HG03460 (cell line): ENCODE data around the gene UNKL.
"Not testable (repeated sequence)": the region's sequence is repeated elsewhere in the genome, so short reads cannot be mapped to it uniquely, and the experiment has no call there.

Experiments
- ATAC-seq: cut with Tn5 transposase; IDR thresholded peaks from one replicate; pipeline ENCODE4 v1.9.1; 2021; ENCODE audit not compliant: unreplicated experiment

Gene UNKL

GRCh38 chr16:1341495-1342420 is 72.7 kb downstream of the UNKL start:
- ATAC-seq, result no peak

DNA sequence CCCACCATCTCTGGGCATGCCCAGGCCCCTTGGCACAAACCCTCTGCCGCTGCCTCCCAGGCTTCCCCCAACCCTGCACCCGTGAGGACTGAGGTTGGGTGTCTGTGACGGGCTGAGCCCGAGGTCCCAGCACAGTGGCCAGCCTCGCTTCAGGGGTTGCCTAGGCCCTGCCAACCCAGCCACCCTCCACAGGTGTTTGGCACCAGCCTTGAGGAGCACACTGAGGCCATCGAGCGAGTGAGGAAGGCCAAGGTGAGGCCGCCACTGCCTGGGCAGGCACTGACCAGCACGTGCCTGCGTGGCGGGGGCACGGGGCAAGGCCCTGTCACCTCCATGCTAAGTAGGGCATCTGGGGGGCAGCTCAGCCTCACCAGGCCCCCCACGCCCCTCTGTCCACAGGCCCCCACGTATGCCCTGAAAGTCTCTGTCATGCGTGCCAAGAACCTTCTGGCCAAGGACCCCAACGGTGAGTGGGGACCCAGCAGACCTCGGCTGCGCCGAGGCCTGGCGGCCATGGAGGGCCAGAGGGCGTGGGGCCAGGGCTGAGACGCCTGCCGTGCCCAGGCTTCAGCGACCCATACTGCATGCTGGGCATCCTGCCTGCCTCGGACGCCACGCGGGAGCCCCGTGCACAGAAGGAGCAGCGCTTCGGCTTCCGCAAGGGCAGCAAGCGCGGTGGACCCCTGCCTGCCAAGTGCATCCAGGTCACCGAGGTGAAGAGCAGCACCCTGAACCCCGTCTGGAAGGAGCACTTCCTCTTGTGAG is 73.6 kb downstream of the UNKL start:
- ATAC-seq, result no peak

DNA sequence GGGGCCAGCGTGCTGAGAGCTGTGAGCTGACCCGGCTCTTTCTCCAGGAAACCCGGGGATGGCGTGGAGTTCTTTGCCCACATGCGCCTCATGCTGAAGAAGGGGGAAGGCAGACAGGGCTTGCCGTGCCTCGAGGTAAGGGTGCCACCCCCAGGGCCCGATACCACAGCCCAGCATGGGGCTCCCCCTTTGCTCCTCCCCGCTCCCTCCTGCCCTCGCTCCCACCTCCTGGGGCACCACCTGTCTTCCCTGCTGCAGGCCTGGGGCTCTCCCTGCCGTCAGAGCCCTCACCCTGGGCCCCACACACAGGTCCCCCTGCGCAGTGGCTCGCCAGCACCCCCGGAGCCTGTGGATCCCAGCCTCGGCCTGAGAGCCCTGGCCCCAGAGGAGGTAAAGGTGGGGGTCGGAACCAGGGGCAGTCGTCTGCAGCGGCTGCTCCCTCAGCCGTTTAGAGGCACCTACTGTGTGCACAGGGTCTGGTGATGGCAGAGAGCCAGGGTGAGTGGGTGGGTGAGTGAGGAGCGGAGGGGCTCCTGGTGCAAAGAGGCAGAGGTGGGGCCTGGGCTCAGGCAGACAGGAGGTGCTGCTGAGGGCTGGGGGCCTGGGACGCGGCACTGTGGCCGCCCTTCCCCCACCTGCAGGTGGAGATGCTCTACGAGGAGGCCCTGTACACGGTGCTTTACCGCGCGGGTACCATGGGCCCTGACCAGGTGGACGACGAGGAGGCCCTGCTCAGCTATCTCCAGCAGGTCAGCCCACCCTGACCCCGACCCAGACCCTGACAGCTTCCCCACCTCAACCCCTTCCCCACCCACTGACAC is 75.4 kb downstream of the UNKL start:
- ATAC-seq, result no peak

DNA sequence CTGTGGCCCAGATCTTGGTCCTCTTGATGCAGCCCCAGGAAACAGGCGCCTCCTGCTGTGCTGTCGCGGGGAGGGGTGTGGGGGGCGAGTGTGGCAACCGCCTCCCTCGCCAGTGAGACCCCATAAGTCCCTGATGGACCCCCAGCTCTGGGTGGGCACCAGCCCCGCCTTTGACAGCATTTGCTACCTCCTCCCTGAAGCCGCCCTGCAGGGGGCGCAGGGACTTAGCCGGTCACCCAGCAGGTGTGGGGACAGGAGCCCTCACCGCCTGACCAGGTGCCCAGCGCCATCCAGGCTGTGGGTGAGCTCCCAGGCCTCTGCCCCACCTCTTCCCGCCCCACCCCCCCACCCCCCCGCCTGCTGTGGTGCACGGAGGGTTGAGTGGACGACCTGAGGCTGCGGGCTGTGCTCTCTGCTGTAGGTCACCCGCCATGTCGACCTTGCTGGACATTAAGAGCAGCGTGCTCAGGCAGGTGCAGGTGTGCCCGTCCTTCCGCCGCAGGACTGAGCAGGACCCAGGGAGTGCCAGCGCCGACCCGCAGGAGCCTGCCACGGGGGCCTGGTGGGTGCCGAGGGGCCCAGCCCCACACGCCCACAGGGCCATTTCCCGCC is 76.3 kb downstream of the UNKL start:
- no peak for ATAC-seq

GRCh38 chr16:1337486-1337885 is 77.0 kb downstream of the UNKL start:
- ATAC-seq, result no peak

DNA sequence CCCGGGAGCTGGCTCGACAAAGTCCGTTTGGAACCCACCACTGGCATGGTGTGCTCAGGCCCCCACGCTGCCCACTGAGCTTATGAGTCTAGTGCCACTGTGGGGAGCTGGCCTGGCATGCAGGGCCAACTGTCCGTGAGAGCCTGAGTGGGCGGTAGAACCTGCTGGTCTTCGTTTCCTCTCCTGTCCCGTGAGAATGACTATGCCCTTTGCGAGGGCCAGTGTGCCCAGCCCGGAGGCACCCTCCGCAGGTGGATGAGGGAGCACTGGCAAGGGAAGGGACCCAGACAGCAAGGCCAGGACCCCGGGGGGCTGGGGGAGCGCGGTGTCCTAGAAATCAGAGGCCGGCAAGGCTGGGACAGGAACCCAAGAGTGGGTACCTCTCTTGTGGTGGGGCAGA is 77.9 kb downstream of the UNKL start:
- no peak for ATAC-seq

- no peak for ATAC-seq
Observed at GRCh38 chr16:1335996-1336395, 78.5 kb downstream of the UNKL start.

GRCh38 chr16:1335211-1335971 is 79.1 kb downstream of the UNKL start:
- ATAC-seq, result no peak

DNA sequence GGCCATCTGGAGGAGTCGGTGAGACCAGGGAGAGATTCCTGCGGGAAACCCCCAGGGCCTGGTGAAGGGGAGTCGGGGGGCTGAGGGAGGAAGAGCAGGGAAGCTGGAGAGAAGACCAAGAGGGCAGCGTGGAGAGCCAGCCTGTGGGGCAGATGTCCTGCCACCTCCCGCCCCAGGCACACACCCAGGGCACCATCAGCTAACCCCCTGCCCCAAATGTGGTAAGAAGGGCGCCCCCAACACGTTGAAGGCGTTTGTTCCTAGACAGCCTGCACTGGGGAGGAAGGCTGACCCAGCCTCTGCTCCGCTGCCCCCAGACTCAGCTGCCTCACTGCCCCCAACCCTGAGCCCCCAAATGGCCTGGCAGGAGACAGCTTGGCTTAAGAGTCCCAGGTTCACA is 79.8 kb downstream of the UNKL start:
- ATAC-seq, result no peak

DNA sequence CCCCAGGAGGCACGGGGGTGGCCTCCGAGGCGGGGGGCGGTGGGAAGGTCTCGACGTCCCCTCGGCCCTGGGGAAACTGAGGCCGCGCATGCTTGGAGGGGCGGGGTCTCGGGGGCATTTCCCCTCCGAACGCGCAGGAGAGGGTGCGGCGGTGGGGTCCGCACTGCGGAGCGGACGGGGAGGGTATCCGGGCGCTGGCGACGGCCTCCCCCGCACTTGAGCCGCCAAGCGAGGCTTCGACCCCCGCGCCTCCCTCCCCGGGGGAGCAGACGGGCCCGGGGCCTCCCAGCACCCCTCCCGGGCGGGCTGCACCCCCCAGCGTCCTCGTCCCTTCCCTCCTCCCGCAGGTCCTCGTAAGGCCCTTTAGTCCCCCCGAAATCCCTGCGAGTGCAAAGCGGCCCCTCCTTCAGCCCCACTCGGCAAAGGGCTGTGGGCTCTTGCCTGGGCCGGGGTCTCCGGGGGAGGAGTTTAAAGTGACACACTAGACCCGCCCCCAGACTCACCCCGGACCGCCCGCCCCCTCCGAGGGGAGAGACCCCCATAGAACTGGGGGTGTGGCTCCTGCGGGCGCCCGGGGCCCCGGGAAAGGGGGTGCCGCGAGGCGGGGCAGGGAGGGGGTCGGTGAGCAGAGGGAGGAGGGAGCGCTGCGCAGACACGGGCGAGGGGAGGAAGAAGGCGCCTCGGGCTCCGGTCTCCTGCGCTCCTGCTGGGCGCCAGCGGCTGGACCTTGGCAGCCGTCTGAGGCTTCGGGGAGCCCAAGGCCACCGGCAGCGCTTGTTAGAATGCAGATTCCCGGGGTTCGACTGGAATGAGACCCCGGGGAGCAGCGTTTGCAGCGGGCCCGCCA is 80.4 kb downstream of the UNKL start:
- no peak for ATAC-seq

- ATAC-seq, result no peak
Observed at GRCh38 chr16:1333149-1333812, 81.2 kb downstream of the UNKL start, which contains the start of gene BAIAP3. BAIAP3 (plus strand) TSS chr16:1333645; CDS start chr16:1338550, 4,905 bp downstream.

GRCh38 chr16:1332618-1333148 is 81.8 kb downstream of the UNKL start:
- ATAC-seq, result no peak

DNA sequence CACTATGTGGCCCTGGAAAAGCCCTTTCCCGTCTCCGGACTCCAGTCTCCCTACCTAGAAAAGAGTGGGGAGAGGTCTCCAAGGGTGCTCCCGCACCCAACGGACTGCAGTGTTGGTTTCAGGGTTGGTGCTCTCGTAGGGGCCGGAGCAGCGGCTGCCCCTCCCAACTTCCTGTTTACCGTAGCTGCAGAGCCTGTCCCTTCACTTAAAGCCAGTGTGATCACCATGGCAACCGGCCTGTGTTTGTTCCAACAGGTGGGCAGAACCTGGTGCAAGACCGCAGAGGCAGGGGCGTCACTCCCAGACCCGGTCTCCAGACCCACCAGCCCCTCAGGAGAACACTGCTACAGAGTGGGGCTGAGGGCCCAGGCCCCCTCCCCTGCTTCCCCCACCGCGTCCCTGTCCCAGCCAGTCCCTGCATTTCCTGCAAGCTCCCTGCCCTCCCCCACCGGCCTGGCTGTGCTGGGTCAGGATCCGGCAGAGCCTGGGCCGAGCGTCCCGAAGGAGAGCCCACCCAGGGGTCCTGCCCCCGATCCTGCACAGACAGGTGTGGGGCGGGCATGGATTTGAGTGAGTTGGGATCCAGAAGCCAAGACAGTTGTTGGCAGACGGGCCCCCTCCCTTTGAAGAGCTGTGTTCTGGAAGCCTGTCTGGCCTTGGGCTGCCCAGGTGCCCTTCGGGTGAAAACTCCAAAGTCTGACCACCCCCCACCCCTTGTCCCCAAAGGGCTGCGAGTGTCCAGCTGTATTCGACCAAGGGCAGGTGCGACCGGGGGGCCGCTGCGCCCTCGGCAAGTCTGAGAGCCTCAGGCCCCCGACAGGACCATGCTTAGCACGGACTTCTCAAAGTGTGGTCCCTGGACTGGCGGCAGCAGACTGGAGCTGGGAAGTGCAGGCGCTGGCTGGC is 82.5 kb downstream of the UNKL start:
- ATAC-seq, result no peak

- no peak for ATAC-seq
Observed at GRCh38 chr16:1330931-1331711, 83.4 kb downstream of the UNKL start.

- no peak for ATAC-seq
Observed at GRCh38 chr16:1330260-1330914, 84.1 kb downstream of the UNKL start.

DNA sequence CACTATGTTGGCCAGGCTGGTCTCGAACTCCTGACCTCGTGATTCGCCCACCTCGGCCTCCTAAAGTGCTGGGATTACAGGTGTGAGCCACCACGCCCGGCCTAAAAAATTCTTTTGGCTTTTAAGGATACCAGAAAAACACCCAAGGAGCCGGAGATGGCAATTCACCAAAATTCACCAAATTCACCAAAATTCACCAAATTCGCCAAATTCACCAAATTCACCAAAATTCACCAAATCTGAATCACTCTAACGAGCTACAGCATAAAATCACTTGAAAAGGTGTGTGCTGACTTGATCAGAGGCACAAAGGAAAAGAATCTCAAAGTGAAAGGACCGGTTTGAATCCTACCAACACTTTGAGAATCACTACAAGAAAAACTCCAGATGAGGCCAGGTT is 85.5 kb downstream of the UNKL start:
- ATAC-seq, result not testable (repeated sequence)
